Measurements from ENCODE around the gene PCDHB4.
"Not testable (repeated sequence)": the region's sequence is repeated elsewhere in the genome, so short reads cannot be mapped to it uniquely, and the experiment has no call there.

The PCDHB4 gene

GRCh38 chr5:141155540-141156374 lies 34.1 kb downstream of the PCDHB4 start:
- H3K27me3 ChIP-seq (replicated peaks; ENCODE audit: insufficient read depth, low read length): no peaks in the 10 kb centered on the region
- no peaks in the 10 kb centered on the region for H3K9me2 ChIP-seq (replicated peaks; ENCODE audit: insufficient read depth, low read length)
- no peak overlapping the region for H3K4me3 ChIP-seq (ENCODE audit: low read length)
- no peak for DNase-seq
- no peaks in the 10 kb centered on the region for H3K4me1 ChIP-seq (ENCODE audit: low read length)
- TF ChIP-seq, protein P1, sequence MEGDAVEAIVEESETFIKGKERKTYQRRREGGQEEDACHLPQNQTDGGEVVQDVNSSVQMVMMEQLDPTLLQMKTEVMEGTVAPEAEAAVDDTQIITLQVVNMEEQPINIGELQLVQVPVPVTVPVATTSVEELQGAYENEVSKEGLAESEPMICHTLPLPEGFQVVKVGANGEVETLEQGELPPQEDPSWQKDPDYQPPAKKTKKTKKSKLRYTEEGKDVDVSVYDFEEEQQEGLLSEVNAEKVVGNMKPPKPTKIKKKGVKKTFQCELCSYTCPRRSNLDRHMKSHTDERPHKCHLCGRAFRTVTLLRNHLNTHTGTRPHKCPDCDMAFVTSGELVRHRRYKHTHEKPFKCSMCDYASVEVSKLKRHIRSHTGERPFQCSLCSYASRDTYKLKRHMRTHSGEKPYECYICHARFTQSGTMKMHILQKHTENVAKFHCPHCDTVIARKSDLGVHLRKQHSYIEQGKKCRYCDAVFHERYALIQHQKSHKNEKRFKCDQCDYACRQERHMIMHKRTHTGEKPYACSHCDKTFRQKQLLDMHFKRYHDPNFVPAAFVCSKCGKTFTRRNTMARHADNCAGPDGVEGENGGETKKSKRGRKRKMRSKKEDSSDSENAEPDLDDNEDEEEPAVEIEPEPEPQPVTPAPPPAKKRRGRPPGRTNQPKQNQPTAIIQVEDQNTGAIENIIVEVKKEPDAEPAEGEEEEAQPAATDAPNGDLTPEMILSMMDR (IDR thresholded peaks at IDR 0.05; ENCODE audit: low read length): peak; percentile 43
- TF ChIP-seq EZH2 (optimal IDR thresholded peaks at IDR 0.05; ENCODE audit: low read depth, low read length) (no peak), EZH2phosphoT487 (IDR thresholded peaks at IDR 0.05; ENCODE audit: low read length) (no peak)
- no peak overlapping the region for H3K9ac ChIP-seq (ENCODE audit: low read length)
- no peaks in the 10 kb centered on the region for H3K36me3 ChIP-seq (replicated peaks; ENCODE audit: insufficient read depth, low read length)
- no peaks in the 10 kb centered on the region for H4K20me1 ChIP-seq (ENCODE audit: insufficient read depth, low read length)
- H3K27ac ChIP-seq (ENCODE audit: low read length): no peak overlapping the region
- H2AFZ ChIP-seq (ENCODE audit: low read length): no peak overlapping the region
- no peaks in the 10 kb centered on the region for H3K9me3 ChIP-seq (replicated peaks; ENCODE audit: insufficient read depth, low read length)
- H3K79me2 ChIP-seq (ENCODE audit: low read length): no peaks in the 10 kb centered on the region
- no peaks in the 10 kb centered on the region for H3F3A ChIP-seq (ENCODE audit: insufficient read depth, low read length)
- no peak overlapping the region for H3K4me2 ChIP-seq (ENCODE audit: low read depth, low read length)

GRCh38 chr5:141157356-141157755 lies 35.7 kb downstream of the PCDHB4 start:
- H3K27me3 ChIP-seq (replicated peaks; ENCODE audit: insufficient read depth, low read length); H3K9ac ChIP-seq (ENCODE audit: low read length); H3K4me2 ChIP-seq (ENCODE audit: low read depth, low read length); H3K27ac ChIP-seq (ENCODE audit: low read length); H4K20me1 ChIP-seq (ENCODE audit: insufficient read depth, low read length); H3K79me2 ChIP-seq (ENCODE audit: low read length); H3K9me2 ChIP-seq (replicated peaks; ENCODE audit: insufficient read depth, low read length); H3K4me3 ChIP-seq (ENCODE audit: low read length); H3K36me3 ChIP-seq (replicated peaks; ENCODE audit: insufficient read depth, low read length); H3F3A ChIP-seq (ENCODE audit: insufficient read depth, low read length); H2AFZ ChIP-seq (ENCODE audit: low read length); H3K9me3 ChIP-seq (replicated peaks; ENCODE audit: insufficient read depth, low read length); DNase-seq; H3K4me1 ChIP-seq (ENCODE audit: low read length): not testable (repeated sequence)

GRCh38 chr5:141157901-141158300 lies 36.3 kb downstream of the PCDHB4 start:
- not testable (repeated sequence) for H3K4me2 ChIP-seq (ENCODE audit: low read depth, low read length); DNase-seq; H3K79me2 ChIP-seq (ENCODE audit: low read length); H3K9me3 ChIP-seq (replicated peaks; ENCODE audit: insufficient read depth, low read length); H2AFZ ChIP-seq (ENCODE audit: low read length); H3K9ac ChIP-seq (ENCODE audit: low read length); H4K20me1 ChIP-seq (ENCODE audit: insufficient read depth, low read length); H3K4me3 ChIP-seq (ENCODE audit: low read length); H3F3A ChIP-seq (ENCODE audit: insufficient read depth, low read length); H3K27me3 ChIP-seq (replicated peaks; ENCODE audit: insufficient read depth, low read length); H3K27ac ChIP-seq (ENCODE audit: low read length); H3K36me3 ChIP-seq (replicated peaks; ENCODE audit: insufficient read depth, low read length); H3K9me2 ChIP-seq (replicated peaks; ENCODE audit: insufficient read depth, low read length); H3K4me1 ChIP-seq (ENCODE audit: low read length)

- Histone ChIP-seq H3K27me3 (replicated peaks; ENCODE audit: insufficient read depth, low read length) (no peaks in the 10 kb centered on the region; the same call in 1 of the 2 replicates), H3K9me2 (replicated peaks; ENCODE audit: insufficient read depth, low read length) (no peaks in the 10 kb centered on the region), H2AFZ (ENCODE audit: low read length) (peak within 1 kb of the TSS; percentile 67), H3K36me3 (replicated peaks; ENCODE audit: insufficient read depth, low read length) (no peaks in the 10 kb centered on the region), H3K4me2 (ENCODE audit: low read depth, low read length) (peak within 1 kb of the TSS; percentile 56), H3K9me3 (replicated peaks; ENCODE audit: insufficient read depth, low read length) (no peaks in the 10 kb centered on the region), H4K20me1 (ENCODE audit: insufficient read depth, low read length) (no peaks in the 10 kb centered on the region), H3K4me3 (ENCODE audit: low read length) (peak within 1 kb of the TSS; percentile 52), H3K4me1 (ENCODE audit: low read length) (no peaks in the 10 kb centered on the region), H3K27ac (ENCODE audit: low read length) (no peak within 1 kb of the TSS), H3K9ac (ENCODE audit: low read length) (no peak within 1 kb of the TSS), H3F3A (ENCODE audit: insufficient read depth, low read length) (no peaks in the 10 kb centered on the region), H3K79me2 (ENCODE audit: low read length) (no peaks in the 10 kb centered on the region)
- DNase-seq: peak; percentile 49
- TF ChIP-seq, protein P1 (IDR thresholded peaks at IDR 0.05; ENCODE audit: low read length): peak; percentile 83
- TF ChIP-seq EZH2 (optimal IDR thresholded peaks at IDR 0.05; ENCODE audit: low read depth, low read length): no peak
Observed at GRCh38 chr5:141172381-141173204, 51.0 kb downstream of the PCDHB4 start, which contains the start of gene PCDHB7. Gene PCDHB7, plus strand, starts transcription at chr5:141172644. Its CDS starts 192 bp downstream, at chr5:141172836.

DNA sequence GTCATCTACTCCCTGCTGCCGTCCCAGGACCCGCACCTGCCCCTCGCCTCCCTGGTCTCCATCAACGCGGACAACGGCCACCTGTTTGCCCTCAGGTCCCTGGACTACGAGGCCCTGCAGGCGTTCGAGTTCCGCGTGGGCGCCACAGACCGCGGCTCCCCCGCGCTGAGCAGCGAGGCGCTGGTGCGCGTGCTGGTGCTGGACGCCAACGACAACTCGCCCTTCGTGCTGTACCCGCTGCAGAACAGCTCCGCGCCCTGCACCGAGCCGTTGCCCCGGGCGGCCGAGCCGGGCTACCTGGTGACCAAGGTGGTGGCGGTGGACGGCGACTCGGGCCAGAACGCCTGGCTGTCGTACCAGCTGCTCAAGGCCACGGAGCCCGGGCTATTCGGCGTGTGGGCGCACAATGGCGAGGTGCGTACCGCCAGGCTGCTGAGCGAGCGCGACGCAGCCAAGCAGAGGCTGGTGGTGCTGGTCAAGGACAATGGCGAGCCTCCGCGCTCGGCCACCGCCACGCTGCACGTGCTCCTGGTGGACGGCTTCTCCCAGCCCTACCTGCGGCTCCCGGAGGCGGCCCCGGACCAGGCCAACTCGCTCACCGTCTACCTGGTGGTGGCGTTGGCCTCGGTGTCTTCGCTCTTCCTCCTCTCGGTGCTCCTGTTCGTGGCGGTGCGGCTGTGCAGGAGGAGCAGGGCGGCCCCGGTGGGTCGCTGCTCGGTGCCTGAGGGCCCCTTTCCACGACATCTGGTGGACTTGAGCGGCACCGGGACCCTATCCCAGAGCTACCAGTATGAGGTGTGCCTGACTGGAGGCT lies 52.9 kb downstream of the PCDHB4 start:
- H3K36me3 ChIP-seq (replicated peaks; ENCODE audit: insufficient read depth, low read length); DNase-seq; H3K4me1 ChIP-seq (ENCODE audit: low read length); H3F3A ChIP-seq (ENCODE audit: insufficient read depth, low read length); H3K4me3 ChIP-seq (ENCODE audit: low read length); H2AFZ ChIP-seq (ENCODE audit: low read length); H3K9ac ChIP-seq (ENCODE audit: low read length); H3K4me2 ChIP-seq (ENCODE audit: low read depth, low read length); H3K79me2 ChIP-seq (ENCODE audit: low read length); H3K27ac ChIP-seq (ENCODE audit: low read length); H3K27me3 ChIP-seq (replicated peaks; ENCODE audit: insufficient read depth, low read length); H4K20me1 ChIP-seq (ENCODE audit: insufficient read depth, low read length); H3K9me2 ChIP-seq (replicated peaks; ENCODE audit: insufficient read depth, low read length); H3K9me3 ChIP-seq (replicated peaks; ENCODE audit: insufficient read depth, low read length): not testable (repeated sequence)
